Measurements from ENCODE around the gene YIPF6. TPM values are rescaled to one million over a fixed set of nuclear protein-coding genes. Genes with fewer than 3 reads are reported as not detected.
"Not testable (repeated sequence)": the region's sequence is repeated elsewhere in the genome, so short reads cannot be mapped to it uniquely, and the experiment has no call there.

Gene YIPF6
- total and polyA plus RNA-seq, 9 of the 15 experiments (the other 6 are each of a cell fraction or from before 2014, with no cell fraction given) = 7.7 to 44.2 (median 22.4) TPM

GRCh38 chrX:68486198-68486597, 12.7 kb upstream of the YIPF6 start:
- no CpG with 5 or more reads among the region's 3 CpGs for WGBS (ENCODE audit: insufficient coverage, low coverage, missing lambda C conversion rate)
- H2AFZ ChIP-seq (ENCODE audit: low read depth, low read length); in situ Hi-C loops (cut with MboI); H3K27ac ChIP-seq (ENCODE audit: extremely low read depth, low read depth, low read length); H3K27me3 ChIP-seq (ENCODE audit: control insufficient read depth in 2 of 2, insufficient read depth in 2 of 2, low read length in 2 of 2); CTCF ChIA-PET (ENCODE audit: low intra/inter-chr PET ratio); BruUV-seq (replicated peaks); POLR2A ChIA-PET; intact Hi-C loops (cut with micrococcal nuclease); H3K9ac ChIP-seq (ENCODE audit: insufficient read depth in 1 of 2, low read depth in 2 of 2, low read length in 2 of 2); H4K20me1 ChIP-seq (replicated peaks; ENCODE audit: control insufficient read depth, insufficient read depth, low read length); H3K9me3 ChIP-seq (replicated peaks; ENCODE audit: control insufficient read depth, insufficient read depth, low read depth, low read length); FAIRE-seq; ATAC-seq; H3K9me1 ChIP-seq (ENCODE audit: control insufficient read depth, insufficient read depth, low read length); H3K79me2 ChIP-seq (ENCODE audit: control insufficient read depth, insufficient read depth, low read length); H3K4me3 ChIP-seq; H3K36me3 ChIP-seq (ENCODE audit: control insufficient read depth, insufficient read depth, low read length); H3K4me2 ChIP-seq (ENCODE audit: insufficient read depth, low read length); DNase-seq (ENCODE audit: extremely low read depth in 1 of 4, low spot score in 3 of 4); H3K4me1 ChIP-seq (replicated peaks in 1 of 2; ENCODE audit: control insufficient read depth in 2 of 2, insufficient read depth in 2 of 2, low read length in 2 of 2): not testable (repeated sequence)

DNA sequence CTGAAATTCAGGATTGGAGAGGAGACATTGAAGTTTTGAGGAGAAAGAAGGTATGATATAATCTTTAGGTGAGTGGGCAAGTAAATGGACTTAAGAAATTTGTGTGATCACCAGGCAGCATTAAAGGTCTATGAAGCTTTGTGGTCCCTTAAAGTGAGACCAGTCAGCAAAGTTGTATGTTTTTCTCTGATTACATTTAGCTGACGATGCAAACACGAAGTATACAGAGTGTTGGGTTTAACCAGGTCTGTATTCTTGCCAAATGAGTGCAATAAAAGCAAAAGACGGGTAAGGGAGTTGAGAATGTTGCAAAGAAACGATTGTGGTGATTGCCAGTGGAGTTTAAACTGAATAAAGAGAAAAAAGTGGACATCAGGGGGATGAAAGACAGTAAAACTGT, 11.6 kb upstream of the YIPF6 start:
- ATAC-seq (no peak), FAIRE-seq (no peak), DNase-seq (ENCODE audit: extremely low read depth in 1 of 4, low spot score in 3 of 4) (no peak)
- H3K9me3 ChIP-seq (replicated peaks; ENCODE audit: control insufficient read depth, insufficient read depth, low read depth, low read length) = no peaks in the 10 kb centered on the region
- H3K27me3 ChIP-seq (ENCODE audit: control insufficient read depth in 2 of 2, insufficient read depth in 2 of 2, low read length in 2 of 2) = no peaks in the 10 kb centered on the region
- BruUV-seq (replicated peaks) = no TSS peak
- no peak overlapping the region for H3K27ac ChIP-seq (ENCODE audit: extremely low read depth, low read depth, low read length)
- no peak overlapping the region for H3K4me3 ChIP-seq
- no peaks in the 10 kb centered on the region for H3K9me1 ChIP-seq (ENCODE audit: control insufficient read depth, insufficient read depth, low read length)
- no peak overlapping the region for H3K4me2 ChIP-seq (ENCODE audit: insufficient read depth, low read length)
- no peak overlapping the region for H3K9ac ChIP-seq (ENCODE audit: insufficient read depth in 1 of 2, low read depth in 2 of 2, low read length in 2 of 2)
- no peaks in the 10 kb centered on the region for H3K36me3 ChIP-seq (ENCODE audit: control insufficient read depth, insufficient read depth, low read length)
- WGBS (ENCODE audit: insufficient coverage, low coverage, missing lambda C conversion rate) = 7% methylated on average over 4 of the region's 4 CpGs
- H2AFZ ChIP-seq (ENCODE audit: low read depth, low read length) = no peak overlapping the region
- in situ Hi-C loops (cut with MboI) (no loop called here), intact Hi-C loops (cut with micrococcal nuclease) (no loop called here)
- CTCF ChIA-PET (ENCODE audit: low intra/inter-chr PET ratio) = no interaction called here
- H3K4me1 ChIP-seq (replicated peaks in 1 of 2; ENCODE audit: control insufficient read depth in 2 of 2, insufficient read depth in 2 of 2, low read length in 2 of 2) = peaks cover 0 to 3% of the 10 kb centered on the region in 2 experiments; a peak in 1 of 5 replicates
- TF ChIP-seq NCOA1 (IDR thresholded peaks at IDR 0.05; ENCODE audit: low read depth) = no peak
- TF ChIP-seq SP2 (IDR thresholded peaks at IDR 0.05; ENCODE audit: extremely low read depth, low read depth, low read length, poor library complexity, severe bottlenecking) = no peak
- peak; percentile 47; the same call in 1 of the 2 replicates for TF ChIP-seq MAFK (IDR thresholded peaks at IDR 0.05; ENCODE audit: low read length)
- peak; percentile 80 for TF ChIP-seq ZNF316 (IDR thresholded peaks at IDR 0.05)
- TF ChIP-seq ASH1L (IDR thresholded peaks at IDR 0.05; ENCODE audit: borderline replicate concordance, low read depth, partially characterized antibody) = no peak
- peak; percentile 53; the same call in 1 of the 2 replicates for TF ChIP-seq C11orf30 (IDR thresholded peaks at IDR 0.05; ENCODE audit: low read depth)
- TF ChIP-seq, protein P1, sequence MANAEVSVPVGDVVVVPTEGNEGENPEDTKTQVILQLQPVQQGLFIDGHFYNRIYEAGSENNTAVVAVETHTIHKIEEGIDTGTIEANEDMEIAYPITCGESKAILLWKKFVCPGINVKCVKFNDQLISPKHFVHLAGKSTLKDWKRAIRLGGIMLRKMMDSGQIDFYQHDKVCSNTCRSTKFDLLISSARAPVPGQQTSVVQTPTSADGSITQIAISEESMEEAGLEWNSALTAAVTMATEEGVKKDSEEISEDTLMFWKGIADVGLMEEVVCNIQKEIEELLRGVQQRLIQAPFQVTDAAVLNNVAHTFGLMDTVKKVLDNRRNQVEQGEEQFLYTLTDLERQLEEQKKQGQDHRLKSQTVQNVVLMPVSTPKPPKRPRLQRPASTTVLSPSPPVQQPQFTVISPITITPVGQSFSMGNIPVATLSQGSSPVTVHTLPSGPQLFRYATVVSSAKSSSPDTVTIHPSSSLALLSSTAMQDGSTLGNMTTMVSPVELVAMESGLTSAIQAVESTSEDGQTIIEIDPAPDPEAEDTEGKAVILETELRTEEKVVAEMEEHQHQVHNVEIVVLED (CRISPR knock-in tag; IDR thresholded peaks at IDR 0.05) = no peak
- no peaks in the 10 kb centered on the region for H3K79me2 ChIP-seq (ENCODE audit: control insufficient read depth, insufficient read depth, low read length)
- POLR2A ChIA-PET = no interaction called here
- no peaks in the 10 kb centered on the region for H4K20me1 ChIP-seq (replicated peaks; ENCODE audit: control insufficient read depth, insufficient read depth, low read length)

All from K562 (cell line).